HG03432 (cell line): ENCODE measurements around the gene PPFIA3.
"Not testable (repeated sequence)": the region's sequence is repeated elsewhere in the genome, so short reads cannot be mapped to it uniquely, and the experiment has no call there.

Source experiments
- ATAC-seq: cut with Tn5 transposase; IDR thresholded peaks from one replicate; pipeline ENCODE4 v1.9.1; 2021; ENCODE audit warnings: mild to moderate bottlenecking, moderate library complexity; ENCODE audit not compliant: unreplicated experiment

Gene PPFIA3

DNA sequence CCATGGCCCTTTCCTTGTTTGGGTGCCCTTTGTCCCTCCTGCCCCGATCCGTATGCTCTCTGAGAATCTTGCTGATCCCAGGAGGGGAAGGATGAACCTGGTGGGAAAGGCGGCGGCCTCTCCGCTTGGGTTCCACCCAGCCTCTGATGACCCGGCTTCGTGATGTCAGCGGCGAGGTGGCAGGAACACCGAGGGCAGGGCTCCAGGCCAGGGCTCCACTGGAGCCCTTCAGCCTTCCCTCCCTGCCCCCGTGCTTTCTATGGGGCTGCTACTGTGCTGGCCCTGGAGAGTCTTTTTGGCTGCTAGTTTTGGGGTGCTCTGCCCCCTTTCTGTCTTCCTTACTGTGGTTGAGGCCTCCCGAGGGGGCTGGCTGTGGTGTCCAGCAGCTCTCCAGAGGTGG, 17.0 kb upstream of the PPFIA3 start:
- ATAC-seq = no peak

- ATAC-seq = no peak
These were observed 15.8 kb upstream of the PPFIA3 start for GRCh38 chr19:49103331-49104085.

DNA sequence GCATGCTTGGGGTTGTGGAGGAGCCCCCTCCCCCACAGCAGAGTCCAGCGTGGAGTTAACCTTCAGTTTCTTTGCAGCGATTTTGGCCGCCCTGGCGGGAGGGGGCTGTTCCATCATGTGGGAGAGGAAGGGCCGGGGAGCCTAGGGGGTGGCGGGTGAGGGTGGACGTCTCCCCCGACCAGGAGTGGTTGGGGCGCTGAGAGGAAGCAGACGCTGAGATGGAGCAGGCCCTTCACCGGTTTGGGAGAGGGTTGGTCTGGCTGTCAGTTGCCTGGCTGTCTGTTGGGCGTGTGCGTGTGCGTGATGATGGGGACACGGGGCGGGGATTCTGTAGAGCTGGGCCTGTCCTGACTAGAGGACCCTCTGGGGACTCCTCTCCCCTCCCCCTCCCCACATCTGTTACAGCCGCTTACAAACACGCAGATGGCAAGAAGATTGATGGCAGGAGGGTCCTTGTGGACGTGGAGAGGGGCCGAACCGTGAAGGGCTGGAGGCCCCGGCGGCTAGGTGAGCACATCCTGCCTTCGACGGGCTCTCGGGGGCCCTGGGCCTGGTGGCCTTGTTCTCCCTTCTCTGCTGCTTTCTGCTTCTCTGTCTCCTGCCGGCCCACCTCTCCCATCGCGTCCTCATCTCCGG, 15.0 kb upstream of the PPFIA3 start:
- ATAC-seq = no peak

- no peak for ATAC-seq
These were observed 12.7 kb upstream of the PPFIA3 start for GRCh38 chr19:49106648-49107135.

- no peak for ATAC-seq
These were observed 11.5 kb upstream of the PPFIA3 start for GRCh38 chr19:49107625-49108459.

DNA sequence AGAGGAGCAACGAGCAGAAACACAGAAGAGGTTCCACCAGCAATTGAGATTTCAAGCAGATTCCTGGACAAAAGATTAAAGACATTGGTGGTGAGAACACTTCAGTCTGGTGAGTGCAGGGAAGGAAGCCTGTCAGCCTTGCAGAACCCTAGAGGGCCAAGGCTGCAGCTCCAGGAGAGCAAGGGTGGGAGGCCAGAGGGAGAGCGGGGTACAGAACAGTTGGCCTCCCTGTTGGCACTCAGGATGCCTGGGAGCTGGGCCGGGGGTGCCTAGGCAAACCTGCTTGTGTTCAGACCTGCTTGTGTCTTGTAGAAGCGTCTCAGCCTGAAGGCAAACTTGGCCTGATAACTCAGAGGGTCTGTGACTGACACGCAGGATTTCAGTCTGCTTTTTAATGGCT, 10.3 kb upstream of the PPFIA3 start:
- no peak for ATAC-seq

GRCh38 chr19:49109569-49110233, 9.6 kb upstream of the PPFIA3 start:
- no peak for ATAC-seq

DNA sequence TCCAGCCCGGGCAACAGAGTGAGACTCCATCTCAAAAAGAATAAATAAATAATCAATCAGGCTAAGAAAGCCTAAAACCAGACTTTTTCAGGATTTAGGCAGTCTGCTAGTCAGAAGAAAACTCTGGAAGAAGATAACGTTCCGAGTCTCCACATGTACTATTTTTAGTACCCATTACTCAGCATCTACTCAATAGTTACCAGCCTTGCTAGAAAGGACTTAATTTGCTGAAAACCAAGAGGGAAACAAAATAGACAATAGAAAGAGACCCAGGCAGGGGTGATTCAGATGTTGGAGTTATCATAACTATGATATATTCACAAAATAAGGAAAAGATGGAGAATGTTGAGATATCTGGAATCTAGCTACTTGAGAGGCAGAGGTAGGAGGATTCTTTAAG, 8.8 kb upstream of the PPFIA3 start:
- ATAC-seq = no peak

- ATAC-seq = no peak
These were observed 7.9 kb upstream of the PPFIA3 start for GRCh38 chr19:49111218-49111998.

GRCh38 chr19:49113762-49114629, 5.3 kb upstream of the PPFIA3 start, which contains the start of gene LIN7B:
LIN7B (plus strand) TSS chr19:49114370; CDS start chr19:49114405, 35 bp downstream.
- peak; percentile 60 for ATAC-seq

DNA sequence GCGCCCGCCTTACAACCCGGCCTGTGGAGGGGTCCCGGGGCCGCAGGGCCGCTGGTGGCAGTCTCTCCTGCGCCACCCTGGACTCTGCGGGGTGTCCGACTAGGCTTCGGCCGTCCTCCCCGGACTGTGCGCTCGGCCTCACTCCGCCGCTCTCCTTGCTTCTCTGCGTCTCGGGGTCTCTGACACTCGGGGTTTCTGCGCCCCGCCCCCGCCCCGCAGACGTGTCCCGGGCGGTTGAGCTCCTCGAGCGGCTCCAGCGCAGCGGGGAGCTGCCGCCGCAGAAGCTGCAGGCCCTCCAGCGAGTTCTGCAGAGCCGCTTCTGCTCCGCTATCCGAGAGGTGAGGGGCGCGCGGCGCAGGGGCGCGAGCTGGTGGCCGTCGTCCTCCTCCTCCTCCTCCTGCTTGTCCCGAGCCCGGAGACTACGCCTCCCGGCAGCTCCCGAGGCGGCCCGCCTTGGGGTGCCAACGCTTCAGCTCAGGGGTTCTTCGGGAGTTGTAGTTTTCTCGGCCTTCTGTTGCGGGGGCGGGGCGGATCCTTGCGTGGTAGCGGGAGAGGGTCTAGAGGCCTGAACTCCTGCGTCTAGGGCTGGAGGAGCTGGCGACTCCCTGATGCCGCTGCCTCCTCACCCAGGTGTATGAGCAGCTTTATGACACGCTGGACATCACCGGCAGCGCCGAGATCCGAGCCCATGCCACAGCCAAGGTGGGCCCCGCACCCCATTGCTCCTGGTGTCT, 4.5 kb upstream of the PPFIA3 start:
- no peak for ATAC-seq

GRCh38 chr19:49116544-49116943, 2.8 kb upstream of the PPFIA3 start:
- no peak for ATAC-seq

DNA sequence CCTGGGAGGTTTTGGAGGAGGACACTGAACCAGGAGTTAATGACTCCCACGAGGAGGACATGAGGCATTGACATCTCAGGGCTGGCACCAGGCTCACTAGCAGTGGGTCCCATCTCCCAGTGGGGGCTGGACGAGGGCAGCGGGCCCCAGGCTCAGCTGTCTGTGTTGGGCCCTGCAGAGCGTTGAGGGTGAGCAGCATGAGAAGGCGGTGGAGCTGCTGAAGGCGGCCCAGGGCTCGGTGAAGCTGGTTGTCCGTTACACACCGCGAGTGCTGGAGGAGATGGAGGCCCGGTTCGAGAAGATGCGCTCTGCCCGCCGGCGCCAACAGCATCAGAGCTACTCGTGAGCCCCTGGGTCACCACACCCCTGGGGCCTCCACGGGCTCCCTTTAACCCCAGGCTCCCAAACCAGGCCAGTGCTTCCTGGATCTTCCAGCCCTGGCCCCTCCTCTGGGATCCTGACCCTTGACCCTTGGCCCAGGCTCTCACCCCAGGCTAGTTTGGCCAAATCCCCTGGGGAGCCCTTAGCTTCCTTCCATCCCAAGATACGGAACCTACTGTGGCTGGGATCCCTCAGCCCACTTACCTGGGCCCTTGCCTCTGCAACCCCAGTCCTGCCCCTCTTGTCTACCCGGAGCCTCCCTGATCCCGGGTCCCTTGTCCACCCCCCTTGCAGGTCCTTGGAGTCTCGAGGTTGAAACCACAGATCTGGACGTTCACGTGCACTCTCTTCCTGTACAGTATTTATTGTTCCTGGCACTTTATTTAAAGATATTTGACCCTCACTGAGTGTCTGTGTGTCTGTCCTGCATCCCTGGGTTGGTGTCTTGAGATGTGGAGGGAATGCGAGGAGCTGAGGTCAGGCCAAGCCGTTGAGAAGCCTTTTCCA, 1.4 kb upstream of the PPFIA3 start:
- ATAC-seq = no peak

- peak; percentile 79 for ATAC-seq
These were observed 556 bp upstream of the PPFIA3 start, which contains the start of gene C19orf73 for GRCh38 chr19:49118565-49119410. C19orf73 (minus strand) TSS chr19:49119143; CDS start chr19:49119022, 121 bp downstream.

GRCh38 chr19:49120325-49120683, 960 bp downstream of the PPFIA3 start:
- no peak for ATAC-seq

- ATAC-seq = no peak
These were observed 1.5 kb downstream of the PPFIA3 start for GRCh38 chr19:49120868-49121267.

DNA sequence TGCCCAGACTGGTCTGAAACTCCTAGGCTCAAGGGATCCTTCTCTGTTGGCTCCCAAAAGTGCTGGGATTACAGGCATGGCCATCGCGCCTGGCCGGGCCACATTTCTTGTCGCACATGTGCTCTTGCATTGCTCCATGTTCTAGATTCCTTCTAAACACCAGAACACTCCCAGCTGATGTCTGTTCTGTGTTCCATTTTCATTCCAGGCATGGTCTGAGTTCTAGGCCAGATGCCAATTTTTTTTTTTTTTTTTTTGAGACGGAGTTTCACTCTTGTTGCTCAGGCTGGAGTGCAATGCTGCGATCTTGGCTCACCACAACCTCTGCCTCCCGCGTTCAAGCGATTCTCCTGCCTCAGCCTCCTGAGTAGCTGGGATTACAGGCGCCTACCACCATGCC, 2.5 kb downstream of the PPFIA3 start:
- ATAC-seq = not testable (repeated sequence)
